ENCODE measurements around the gene SPTBN1. TPM values are rescaled to one million over a fixed set of nuclear protein-coding genes. Genes with fewer than 3 reads are reported as not detected.

Gene SPTBN1
- polyA plus RNA-seq, 1 experiment, result 56.6 TPM

DNA sequence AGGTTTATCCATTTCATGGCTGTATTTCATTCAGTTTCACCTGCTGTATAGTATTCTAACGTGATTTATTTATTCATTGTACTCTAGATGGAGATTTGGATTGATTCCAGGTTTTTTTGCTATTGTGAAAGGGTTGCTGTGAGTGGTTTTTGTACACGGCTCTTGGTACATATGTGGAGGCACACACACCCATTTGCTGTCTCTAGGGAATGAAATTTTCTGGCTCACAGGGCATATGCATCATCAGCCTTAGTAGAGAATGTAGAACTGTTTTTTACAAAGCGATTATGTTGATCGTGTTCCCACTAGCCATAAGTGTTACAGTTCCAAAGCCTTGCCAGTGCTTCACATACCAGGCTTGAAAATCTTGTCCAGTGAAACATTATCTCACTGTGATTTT is 5.1 kb downstream of the SPTBN1 start:
- Histone ChIP-seq H3K9me3 (ENCODE audit: control insufficient read depth, insufficient read depth, low read length) (no peaks in the 10 kb centered on the region), H3K27ac (ENCODE audit: low read depth, low read length) (no peak overlapping the region), H3K4me3 (ENCODE audit: low read depth, low read length) (no peak overlapping the region), H3K27me3 (ENCODE audit: control insufficient read depth, insufficient read depth, low read length) (no peaks in the 10 kb centered on the region)
- CTCF ChIA-PET, result no interaction called here
- no peak for DNase-seq (ENCODE audit: low read depth, low spot score)
- POLR2A ChIA-PET, result no interaction called here
- TF ChIP-seq, protein P1, sequence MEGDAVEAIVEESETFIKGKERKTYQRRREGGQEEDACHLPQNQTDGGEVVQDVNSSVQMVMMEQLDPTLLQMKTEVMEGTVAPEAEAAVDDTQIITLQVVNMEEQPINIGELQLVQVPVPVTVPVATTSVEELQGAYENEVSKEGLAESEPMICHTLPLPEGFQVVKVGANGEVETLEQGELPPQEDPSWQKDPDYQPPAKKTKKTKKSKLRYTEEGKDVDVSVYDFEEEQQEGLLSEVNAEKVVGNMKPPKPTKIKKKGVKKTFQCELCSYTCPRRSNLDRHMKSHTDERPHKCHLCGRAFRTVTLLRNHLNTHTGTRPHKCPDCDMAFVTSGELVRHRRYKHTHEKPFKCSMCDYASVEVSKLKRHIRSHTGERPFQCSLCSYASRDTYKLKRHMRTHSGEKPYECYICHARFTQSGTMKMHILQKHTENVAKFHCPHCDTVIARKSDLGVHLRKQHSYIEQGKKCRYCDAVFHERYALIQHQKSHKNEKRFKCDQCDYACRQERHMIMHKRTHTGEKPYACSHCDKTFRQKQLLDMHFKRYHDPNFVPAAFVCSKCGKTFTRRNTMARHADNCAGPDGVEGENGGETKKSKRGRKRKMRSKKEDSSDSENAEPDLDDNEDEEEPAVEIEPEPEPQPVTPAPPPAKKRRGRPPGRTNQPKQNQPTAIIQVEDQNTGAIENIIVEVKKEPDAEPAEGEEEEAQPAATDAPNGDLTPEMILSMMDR (IDR thresholded peaks at IDR 0.05; ENCODE audit: low read depth, low read length), result no peak

DNA sequence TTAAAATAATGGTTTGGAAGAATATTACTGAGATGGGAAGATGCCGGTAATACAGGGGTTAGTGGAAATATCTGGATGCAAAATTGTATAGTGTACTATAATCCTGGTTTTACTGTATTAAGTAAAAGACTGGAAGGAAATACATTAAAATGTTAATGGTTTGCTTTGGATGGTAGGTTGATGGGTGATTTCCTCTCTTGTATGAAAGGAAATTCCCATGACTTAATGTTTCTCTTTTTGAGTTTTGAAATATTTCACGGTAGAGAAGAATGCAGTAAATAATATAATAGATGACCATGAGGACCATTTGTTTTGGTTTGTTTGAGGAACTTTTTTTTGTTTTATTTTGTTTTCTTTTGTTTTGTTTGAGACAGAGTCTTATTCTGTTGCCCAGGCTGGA is 8.2 kb downstream of the SPTBN1 start:
- Histone ChIP-seq H3K4me3 (ENCODE audit: low read depth, low read length) (no peak overlapping the region), H3K27me3 (ENCODE audit: control insufficient read depth, insufficient read depth, low read length) (no peaks in the 10 kb centered on the region), H3K27ac (ENCODE audit: low read depth, low read length) (no peak overlapping the region), H3K9me3 (ENCODE audit: control insufficient read depth, insufficient read depth, low read length) (no peaks in the 10 kb centered on the region)
- CTCF ChIA-PET, result no interaction called here
- DNase-seq (ENCODE audit: low read depth, low spot score), result no peak
- TF ChIP-seq, protein P1 (IDR thresholded peaks at IDR 0.05; ENCODE audit: low read depth, low read length), result no peak
- POLR2A ChIA-PET, result no interaction called here

DNA sequence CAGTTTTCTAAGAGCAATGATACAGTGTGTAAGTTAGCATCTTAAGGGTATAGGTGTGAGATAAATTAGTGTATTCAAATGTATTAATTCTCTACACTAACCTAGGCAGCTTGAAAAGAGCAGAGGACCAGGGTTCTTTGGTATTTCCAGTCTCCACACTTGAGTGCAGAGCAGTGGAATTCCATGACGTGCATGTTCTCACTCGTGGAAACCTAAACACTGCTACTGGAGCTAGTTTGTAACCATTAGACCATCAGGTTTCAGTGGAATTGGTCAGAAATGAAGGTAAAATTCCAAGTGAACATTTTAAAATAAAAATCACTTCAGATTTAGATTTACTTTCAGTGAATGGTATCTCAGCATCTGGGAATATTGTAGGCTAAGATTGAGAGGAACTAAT is 9.0 kb downstream of the SPTBN1 start:
- Histone ChIP-seq H3K27me3 (ENCODE audit: control insufficient read depth, insufficient read depth, low read length) (no peaks in the 10 kb centered on the region), H3K27ac (ENCODE audit: low read depth, low read length) (no peak overlapping the region), H3K4me3 (ENCODE audit: low read depth, low read length) (no peak overlapping the region), H3K9me3 (ENCODE audit: control insufficient read depth, insufficient read depth, low read length) (no peaks in the 10 kb centered on the region)
- no peak for DNase-seq (ENCODE audit: low read depth, low spot score)
- ChIA-PET CTCF (no interaction called here), POLR2A (no interaction called here)
- TF ChIP-seq, protein P1 (IDR thresholded peaks at IDR 0.05; ENCODE audit: low read depth, low read length), result no peak

DNA sequence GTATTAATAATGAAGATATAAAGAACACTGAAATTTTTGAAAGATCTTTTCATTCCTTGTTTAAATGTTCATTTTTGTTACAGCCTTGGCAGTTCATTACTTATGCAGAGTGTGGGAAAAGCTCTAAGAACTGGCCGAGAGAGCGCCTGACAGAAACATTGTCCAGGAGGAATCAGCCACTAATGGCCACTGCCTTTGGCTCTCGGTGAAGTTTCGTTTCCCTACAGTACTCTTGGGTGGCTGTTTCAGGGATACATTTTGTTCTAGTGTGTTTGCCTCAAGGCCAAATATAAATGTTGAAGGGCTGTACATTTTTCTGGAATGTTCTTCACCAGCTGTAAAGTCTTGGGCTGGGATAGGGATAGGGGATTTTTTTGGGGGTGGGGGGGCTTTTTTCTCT is 10.7 kb downstream of the SPTBN1 start:
- TF ChIP-seq, protein P1 (IDR thresholded peaks at IDR 0.05; ENCODE audit: low read depth, low read length), result no peak
- POLR2A ChIA-PET, result interaction anchor here (0.6 kb wide), 1 partner anchor 137 kb away, joined by 4 read pairs; no protein-coding TSS in a partner anchor
- no peak overlapping the region for H3K27ac ChIP-seq (ENCODE audit: low read depth, low read length)
- no peak for DNase-seq (ENCODE audit: low read depth, low spot score)
- H3K9me3 ChIP-seq (ENCODE audit: control insufficient read depth, insufficient read depth, low read length), result no peaks in the 10 kb centered on the region
- no peak overlapping the region for H3K4me3 ChIP-seq (ENCODE audit: low read depth, low read length)
- H3K27me3 ChIP-seq (ENCODE audit: control insufficient read depth, insufficient read depth, low read length), result no peaks in the 10 kb centered on the region
- CTCF ChIA-PET, result interaction anchor here (0.5 to 0.6 kb wide), 3 partner anchors 13 to 710 kb away, joined by 3 to 7 read pairs (median 5); no protein-coding TSS in a partner anchor

DNA sequence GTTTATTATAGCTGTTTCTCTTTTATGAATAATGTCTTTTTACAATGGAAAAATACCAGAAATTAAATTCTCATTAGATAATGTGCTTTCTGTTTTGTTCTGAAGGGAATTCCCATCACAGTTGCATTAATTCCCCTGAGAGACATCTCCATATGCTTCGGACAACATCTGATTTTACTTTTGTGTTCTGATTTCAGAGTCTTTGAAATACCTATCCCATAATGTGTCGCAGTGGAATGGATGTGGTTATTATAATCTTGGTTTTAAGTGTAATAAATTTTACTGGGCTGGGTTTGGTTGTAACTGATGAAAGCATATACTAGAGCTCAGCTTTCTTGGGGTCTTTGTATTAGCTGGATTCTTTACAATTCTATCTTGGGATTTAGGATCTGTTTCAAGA is 12.5 kb downstream of the SPTBN1 start:
- no peak overlapping the region for H3K4me3 ChIP-seq (ENCODE audit: low read depth, low read length)
- H3K9me3 ChIP-seq (ENCODE audit: control insufficient read depth, insufficient read depth, low read length), result no peaks in the 10 kb centered on the region
- no peak for DNase-seq (ENCODE audit: low read depth, low spot score)
- ChIA-PET CTCF (interaction anchor here (0.5 kb wide), 1 partner anchor 238 kb away, joined by 4 read pairs; no protein-coding TSS in a partner anchor), POLR2A (no interaction called here)
- no peak overlapping the region for H3K27ac ChIP-seq (ENCODE audit: low read depth, low read length)
- TF ChIP-seq, protein P1 (IDR thresholded peaks at IDR 0.05; ENCODE audit: low read depth, low read length), result no peak
- H3K27me3 ChIP-seq (ENCODE audit: control insufficient read depth, insufficient read depth, low read length), result no peaks in the 10 kb centered on the region
